Amniotic stem cell (primary cell): Measurements from ENCODE around the gene ELMOD3.
A peak's percentile ranks its signal among the peaks of the same experiment; 100 is the strongest.
"Not testable (repeated sequence)": the region's sequence is repeated elsewhere in the genome, so short reads cannot be mapped to it uniquely, and the experiment has no call there.

Source experiments
- DNase-seq: peaks from one replicate; lab custom pipeline; 2025; lab: John Stamatoyannopoulos, UW

Gene ELMOD3

DNA sequence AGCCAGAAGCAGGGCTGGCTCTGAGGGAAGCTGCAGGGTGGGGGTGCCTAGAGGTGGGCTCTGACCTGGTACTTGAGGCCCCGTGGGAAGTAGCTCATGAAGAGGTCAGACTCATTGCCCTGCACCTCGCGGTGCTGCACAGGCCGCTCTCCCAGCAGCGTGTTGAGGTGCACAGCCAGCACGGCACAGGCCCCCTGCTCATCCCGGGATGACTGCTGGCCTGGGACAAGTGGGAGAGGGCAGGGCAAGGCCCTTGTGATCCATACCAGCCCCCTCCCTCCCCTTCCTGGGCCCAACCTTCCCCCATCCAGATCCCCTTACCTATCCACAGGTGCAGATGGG, 46.9 kb downstream of the ELMOD3 start:
- DNase-seq = no peak

DNA sequence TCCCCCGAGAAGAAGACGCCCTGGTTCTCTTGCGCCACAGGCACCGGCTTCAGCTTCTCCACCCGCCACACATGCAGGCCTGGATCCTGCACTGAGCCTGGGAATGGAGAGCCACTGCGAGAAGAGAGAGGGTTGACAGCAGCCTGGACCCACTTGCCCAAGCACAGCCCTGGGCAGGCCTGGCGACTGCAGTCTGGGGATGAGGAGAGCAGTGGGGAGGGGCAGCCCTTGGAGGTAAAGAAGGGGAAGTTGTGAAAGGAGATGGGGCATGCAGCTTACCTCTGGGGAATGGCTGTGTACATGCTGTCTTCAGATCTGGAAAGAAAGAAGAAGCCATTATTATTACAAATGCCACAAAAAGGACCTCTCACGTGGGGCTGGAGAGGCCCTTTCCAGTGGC, 47.3 kb downstream of the ELMOD3 start:
- no peak for DNase-seq

DNA sequence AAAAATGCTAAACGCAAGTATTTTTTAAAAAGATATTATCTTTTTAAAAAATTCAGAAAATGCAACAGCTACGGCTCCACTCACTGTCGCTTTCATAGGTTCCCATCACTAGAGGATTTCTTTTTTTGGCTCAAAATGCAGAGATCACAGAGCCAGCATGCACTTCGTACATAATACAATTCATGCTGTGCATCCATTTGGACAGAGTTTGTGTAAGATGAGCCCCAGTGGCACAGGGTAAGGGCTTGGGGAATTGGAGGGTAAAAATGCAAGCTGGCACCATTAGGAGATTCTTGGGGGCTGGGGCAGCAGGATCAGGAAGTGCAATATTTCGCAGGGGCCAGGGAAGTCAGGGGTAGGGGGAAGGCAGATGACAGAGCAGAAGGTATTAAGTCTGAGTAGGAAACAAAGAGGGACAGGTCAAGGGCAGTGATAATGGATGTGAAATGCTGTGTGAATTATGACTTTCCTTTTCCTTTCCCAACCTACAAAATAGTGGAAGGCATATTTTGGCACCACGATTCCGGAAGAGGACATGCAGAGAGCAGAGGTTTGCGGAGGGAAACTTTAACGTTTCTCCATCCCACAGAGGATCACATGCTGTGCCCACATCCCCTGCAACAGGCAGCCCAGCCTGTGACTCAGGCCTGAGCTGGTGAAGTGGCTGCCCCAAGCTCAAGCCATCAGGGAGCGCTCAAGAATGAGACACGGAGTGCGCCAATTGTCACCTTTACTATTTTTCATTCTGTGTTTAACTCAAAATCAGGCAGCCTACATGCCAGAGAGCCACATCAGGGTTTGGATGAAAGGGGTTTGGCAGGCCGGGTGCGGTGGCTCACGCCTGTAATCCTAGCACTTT, 50.9 kb downstream of the ELMOD3 start:
- no peak for DNase-seq

DNA sequence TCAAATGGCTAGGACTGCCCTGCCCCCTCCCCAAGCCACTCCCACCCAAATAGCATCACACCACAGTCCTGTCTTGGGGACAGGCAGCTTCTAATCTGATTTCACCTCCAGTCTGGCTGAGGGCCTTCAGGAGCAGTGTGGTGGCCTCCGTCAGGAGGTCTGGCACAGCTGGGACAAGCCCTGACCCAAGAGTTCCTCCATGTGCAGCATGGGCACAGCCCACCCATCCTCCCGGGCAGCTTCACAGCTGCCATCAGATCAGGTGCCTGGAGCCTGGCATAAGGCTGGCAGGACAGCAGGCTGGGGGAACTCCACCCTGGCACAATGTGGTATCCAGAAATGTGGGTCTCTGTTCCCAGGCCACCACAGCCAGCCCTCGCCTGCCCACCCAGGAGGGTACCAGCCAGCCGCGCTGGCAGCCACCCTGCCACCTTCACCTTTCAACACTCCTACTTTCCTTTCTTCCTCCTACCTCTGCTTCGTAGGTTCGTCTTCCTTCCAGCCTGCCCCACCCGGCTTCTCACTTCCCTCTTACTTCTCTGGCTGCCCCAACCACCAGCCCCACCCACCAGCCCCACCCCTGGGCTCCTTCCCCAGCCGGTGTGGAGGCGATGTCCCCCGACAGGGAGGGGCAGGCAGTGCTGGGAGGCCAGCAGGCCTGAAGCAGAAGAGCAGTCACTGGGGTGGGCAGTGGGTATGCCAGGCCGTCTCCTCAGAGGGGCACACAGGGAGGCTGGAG, 55.4 kb downstream of the ELMOD3 start, which contains the start of gene CAPG:
Gene CAPG (minus strand): TSS at position 522 of the 739 bp plus-strand sequence. CDS start 8,221 bp downstream, outside the sequence.
- DNase-seq = no peak

DNA sequence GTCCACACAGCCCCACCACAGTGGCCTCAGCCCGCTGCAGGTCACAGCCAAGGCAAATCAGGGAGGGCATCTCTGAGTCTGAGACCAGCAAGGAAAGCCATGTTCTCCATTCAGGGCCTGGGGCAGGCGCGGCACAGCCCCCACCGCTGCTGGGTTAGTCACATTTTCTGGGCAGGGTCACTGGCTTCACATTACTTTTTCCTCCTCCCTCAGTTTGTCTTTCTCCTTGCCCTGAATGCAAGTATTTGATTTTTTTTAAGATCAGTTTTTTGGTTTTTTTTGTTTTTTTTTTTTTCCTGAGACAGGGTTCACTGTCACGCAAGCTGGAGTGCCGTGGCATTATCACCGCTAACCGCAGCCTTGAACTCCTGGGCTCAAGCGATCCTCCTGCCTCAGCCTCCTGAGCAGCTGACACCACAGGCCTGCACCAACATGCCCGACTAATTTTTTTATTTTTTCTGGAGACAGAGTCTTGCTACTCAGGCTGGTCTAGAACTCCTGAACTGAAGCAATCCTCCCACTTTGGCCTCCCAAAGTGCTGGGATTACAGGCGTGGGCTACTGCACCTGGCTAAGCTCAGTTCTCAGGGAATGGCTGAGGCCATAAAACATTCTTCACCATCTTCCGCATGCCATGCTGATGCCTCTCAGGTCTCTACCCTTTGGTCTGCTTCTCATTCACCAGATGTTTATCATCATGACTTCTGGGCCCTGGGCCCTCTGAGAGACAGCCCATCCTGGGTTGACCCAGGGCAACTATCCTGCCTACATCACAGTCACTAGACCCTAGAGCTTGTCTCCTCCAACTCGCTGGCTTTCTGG, 56.2 kb downstream of the ELMOD3 start:
- DNase-seq = no peak

DNA sequence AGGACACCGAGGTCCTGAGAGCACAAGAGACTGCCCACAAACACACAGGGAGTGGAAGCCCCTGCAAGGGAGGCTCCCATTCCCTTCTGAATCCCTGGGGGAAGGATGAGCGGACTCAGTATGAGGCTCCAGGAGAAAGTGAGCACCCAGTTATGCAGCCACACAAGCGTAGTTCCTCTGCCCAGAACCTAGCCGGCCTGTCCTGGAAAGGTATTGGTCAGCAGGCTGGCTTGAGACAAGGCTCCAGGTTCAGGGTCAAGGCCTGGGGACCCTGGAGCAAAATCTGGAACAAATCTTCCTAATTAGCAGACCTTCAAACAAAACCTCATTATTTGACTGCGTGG, 56.8 kb downstream of the ELMOD3 start:
- DNase-seq = no peak

DNA sequence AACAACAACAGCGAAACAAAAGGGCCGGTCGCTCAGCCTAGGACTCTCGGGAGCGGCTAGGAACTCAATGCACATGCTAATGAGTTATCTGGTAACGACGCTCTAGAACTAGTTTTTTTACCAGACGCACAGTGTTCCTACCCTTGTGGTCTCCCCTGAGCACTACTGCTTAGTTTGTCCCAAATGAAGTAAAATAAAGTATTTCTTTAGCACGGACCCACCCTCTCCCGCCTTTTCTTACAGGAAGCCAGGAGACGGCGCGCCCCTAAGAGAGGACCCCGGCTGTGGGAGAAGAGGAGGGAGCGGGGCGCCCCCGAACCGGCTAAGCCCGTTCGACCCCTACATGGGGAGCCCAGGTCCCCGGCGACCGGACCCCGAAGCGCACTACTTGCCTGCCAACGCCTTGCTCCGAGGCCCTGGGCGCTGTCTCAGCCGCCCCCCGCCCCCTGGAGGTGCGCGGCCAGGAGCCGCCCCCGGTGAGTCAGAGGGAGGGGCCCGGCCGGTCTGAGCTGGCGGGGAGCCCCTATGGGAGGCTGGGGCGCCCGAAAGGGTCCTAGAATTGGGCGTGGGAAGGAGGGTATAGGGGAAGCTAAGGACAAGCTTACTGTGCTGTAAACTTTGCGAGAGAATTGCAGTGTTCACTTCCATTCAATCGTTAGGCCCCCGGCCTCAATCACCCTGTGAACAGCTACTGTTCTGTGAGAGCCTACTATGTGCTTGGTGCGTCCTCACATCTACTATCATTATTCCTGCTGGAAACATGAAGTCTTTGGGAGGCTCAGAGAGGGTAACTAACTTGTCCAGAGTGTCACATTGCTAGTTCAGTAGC, 59.2 kb downstream of the ELMOD3 start:
- DNase-seq = peak; percentile 27

DNA sequence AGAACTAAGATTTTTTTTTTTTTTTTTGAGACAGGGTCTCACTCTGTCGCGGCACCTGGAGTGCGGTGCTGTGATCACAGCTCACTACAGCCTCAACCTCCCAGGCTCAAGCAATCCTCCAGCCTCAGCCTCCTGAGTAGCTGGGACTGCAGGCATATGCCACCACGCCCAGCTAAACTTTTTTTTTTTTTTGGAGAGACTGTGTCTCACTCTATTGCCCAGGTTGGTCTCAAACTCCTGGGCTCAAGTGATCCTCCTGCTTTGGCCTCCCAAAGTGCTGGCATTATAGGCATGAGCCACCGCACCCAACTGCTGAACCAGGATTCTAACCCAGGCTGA, 59.8 kb downstream of the ELMOD3 start:
- not testable (repeated sequence) for DNase-seq

DNA sequence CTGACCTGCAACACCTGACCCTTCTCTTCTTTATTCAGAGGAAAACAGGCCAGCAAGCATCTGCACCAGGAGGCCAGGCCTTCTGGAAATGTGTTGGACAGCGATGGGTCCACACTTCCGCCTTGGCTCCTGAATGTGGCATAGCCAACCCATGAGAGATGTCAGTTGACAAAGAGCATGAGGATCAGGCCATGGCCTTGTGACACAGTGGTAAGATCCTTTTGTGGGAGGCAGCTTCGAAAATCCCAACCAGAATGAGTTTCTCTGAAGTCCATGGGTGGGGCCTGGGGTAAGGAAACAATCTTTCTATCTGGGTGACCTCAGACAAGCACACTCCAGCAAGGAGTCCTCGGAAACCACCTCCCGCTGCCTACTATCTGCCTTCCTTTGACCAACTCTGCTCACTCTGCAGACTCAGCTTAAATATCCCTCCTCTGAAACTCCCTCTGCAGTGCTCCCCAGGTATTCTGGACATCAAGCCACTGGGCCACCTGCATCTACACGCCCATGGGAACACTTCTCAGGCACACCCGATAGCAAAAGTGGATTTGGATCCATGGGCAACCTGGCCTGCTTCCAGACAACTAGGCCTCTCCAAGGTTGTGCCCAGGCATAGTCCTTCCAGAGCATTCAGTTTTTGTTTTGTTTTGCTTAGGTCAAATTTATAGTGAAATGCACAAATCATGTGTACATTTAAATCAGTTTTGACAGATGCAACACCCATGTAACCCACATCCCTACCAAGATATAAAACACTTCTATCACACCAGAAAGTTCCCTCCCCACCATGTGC, 60.4 kb downstream of the ELMOD3 start:
- DNase-seq = no peak

DNA sequence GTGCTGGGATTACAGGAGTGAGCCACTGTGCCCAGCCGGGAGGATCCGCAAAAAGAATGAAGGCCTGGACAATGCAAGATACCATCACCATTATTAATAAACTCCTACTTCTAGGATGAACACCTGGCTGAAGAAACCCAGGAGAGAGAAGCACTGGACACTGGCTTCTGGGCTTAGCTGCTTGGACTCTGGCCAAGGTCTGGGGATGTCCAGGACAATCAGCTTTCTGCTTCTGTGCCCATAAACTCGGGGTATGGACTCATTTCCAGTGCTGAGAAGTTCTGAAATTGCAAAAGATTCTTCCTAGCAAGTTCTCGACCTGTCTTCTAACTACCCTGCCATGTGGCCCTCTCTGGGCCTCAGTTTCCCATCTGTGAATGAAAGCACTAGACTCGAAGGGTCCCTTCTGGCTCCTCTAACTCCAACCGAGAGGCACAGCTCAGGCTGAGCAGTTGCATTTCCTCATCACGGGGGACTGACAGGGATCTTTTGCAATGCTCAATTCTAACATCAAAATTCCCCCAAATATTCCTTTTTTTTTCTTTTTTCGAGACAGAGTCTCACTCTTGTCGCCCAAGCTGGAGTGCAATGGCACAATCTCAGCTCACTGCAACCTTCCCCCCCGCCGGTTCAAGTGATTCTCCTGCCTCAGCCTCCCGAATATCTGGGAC, 61.5 kb downstream of the ELMOD3 start:
- DNase-seq = no peak

DNA sequence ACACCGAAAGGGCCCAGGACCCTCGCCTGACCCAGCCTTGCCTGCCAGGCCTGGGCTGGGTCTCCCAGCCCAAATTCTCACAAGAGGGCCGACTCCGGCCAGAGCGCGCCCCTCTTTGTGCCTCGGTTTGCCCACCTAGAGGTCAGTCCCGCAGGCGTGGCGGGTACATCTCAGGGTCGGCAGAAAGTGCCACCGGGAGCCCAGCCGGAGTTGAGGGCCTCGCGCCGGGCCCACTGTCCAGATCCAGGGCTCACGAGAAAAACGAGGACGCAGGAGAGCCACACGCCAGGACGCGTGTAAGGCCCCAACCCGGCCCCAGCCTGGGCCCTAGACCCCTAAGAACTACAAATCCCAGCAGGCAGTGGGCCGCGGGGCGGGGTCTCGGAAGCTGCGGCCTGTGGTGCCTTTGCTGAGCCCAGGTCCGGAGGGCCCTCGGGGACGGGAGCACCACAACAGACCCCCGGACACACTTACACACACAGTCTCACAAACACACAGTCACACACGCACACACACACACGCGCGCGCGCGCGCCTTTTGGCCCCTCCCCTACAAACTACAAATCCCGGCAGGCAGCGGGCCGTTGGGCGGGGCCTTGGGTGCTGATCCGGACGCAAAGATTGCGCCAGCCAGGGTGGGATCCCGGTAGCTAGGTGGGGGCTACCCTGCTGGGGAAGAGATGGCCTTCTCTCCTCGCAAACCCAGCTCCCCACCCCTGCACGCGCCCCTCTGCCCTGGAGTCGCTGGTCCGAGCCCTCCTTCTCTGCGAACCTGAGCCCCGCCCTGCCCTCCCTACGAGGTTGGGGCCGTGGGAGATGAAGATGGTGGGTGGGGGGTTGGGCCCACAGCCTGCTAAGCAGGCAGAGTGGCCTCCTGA, 63.8 kb downstream of the ELMOD3 start, which contains the start of gene SH2D6:
Gene SH2D6 (plus strand): TSS at position 583 of the 877 bp plus-strand sequence. CDS start 10,752 bp downstream, outside the sequence.
- DNase-seq = peak; percentile 55

DNA sequence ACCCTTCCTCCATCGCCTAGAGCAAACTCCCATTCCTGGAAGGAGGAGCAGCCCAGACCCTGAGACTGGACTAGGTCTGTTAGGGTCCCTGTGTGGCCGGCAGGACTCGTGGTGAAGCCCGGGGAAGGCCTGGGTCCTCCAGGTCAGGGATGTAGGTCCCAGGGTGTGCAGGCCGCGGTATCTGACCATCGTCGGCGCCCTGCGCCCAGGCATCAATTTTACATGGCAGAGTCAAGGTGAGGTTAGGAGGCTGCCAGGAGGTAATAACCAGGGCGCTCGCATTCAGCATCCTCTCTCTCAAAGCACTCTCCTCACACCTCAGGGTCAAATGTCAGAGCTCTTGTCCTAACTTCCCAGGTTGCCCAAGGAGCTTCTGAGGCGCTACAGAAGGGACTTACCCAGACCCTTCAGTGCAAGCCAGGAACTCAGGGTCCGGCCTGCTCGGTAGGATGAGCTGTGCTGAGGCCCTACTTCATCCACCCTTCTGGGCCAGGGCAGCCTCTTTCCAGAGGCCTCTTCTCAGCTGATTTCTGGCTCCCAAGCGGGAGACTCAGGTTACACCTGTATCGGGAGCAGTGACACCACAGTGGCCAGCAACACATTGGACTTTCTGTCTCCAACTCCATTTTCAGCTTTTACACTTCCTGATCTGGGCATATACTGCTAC, 64.6 kb downstream of the ELMOD3 start:
- no peak for DNase-seq

DNA sequence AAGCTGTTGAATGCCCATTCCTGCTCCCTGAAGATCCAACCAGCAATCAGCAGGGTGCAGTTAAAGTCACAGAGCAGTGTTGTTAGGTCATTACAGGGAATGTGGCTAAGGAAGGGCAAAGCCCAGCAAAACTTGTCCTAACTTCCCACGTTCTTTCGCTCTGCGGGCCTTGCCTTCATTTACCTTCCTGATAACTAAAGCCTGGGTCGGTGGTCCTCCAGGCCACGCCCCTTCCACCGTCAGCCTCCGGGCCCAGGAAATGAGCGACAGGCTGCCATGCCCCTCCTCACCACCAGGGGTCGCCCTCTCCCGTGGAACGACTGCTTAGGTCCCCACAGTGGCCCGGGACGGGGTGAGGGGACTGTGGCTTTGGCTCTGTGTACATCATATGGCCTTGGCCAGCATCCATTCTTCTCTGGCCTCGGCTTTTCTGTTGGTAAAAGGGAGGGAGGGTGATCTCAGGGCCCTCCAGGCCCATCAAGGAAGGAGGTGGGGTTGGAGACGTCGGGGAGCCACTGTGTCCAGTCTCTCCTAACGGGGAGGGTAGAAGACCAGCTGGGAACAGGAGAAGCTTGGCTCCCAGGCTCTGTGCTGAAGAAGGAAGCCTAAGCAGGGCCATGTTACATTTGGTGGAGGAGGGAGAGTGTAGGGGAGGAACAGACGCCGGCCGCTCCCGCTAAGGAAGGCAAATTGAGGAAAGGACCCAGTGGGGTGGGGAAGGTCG, 66.1 kb downstream of the ELMOD3 start:
- DNase-seq = no peak

DNA sequence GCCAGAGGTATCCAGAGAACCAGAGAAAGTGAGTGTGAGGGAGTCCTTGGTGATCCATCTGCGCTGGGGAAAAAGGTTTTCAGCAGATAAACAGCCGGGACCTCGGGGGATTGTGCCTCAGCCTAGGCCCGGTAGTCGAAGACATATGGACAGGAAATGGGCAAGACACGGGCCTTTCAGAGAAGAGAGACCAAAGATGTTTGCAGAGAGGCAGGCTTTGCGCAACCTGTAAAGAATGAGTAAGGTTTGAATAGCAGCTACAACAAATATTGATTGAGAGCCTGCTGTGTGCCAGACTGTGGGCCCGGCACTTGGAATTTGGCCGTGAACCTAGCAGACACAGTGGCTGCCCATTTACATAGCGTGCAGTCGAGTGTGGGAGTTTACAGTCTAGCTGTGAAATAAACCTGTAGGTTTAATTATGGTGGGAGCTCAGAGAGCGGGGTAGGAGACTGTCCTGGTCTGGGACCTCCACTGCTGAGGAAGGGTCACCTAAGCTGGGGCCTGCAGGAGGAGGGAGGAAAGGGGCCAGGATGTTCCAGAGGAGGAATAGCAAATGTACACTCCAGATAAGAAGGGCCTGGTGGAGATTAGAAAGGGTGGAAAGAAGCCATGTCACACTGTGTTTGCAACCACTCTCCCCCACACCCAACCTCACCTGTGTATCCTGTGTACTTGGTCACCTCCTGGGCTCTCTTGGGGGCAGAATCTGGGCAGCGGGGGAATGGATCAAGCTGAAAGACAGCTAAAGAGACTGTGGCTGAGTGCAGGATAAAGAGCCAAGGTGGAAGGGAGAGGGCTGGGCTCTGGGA, 66.9 kb downstream of the ELMOD3 start:
- DNase-seq = no peak

DNA sequence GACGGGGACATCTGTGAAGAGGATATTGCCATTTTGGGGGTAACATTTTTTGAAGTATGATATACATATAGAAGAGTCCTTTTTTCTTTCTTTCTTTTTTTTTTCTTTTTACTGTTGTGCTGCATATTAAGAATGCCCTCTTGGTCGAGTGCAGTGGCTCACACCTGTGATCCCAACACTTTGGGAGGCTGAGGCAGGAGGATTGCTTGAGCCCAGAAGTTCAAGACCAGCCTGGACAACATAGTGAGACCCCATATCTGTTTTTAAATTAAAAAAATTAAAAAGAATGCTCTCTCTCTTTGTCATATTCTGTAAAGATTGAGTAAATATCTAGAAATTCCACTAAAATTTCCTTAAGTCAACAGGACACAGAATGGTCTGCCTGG, 67.5 kb downstream of the ELMOD3 start:
- no peak for DNase-seq

DNA sequence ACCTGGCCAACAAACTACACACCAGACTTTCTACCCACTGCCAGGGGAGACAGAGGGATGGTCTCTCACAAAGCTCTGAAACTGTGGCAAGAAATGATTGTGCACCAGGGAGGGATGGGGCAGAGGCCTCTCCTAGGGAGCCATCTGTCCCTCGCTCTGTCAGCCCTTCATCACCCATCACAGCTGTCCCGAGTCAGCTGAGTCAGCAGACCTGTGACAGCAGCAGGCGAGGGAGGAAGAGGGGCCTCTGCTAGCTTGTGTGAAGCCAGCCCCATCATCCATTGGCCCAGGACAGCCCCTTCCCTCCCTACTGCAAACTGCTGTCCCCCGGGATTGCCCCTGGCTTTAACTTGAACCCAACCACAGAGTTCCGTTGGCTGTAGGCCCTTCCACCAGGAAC, 69.0 kb downstream of the ELMOD3 start:
- DNase-seq = no peak

DNA sequence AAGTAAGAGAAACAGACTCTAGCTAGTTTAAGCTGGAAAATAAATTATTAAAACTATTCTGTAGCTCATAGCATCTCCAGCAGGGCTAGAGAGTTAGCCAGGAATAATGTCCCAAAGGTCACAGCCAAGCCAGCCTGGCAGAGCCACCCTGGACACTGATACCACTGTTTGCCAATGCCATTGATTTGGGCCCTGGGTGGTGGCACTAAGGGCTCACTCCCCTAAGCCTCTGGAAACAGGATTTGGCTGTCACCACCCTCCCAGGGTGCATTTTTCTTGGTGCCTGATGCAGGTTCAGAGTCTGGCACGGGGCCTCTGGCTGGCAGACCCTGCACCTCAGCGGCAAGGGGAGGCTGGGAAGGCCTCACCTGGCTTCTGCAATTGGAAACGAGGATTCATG, 71.0 kb downstream of the ELMOD3 start:
- DNase-seq = no peak
